Mesendoderm (in vitro differentiated cells): ENCODE results near the gene ABCC4.

ENCODE experiments used
- DNase-seq: peaks from one replicate; pipeline ENCODE4 v3.0.0; 2013
- H2AK5ac ChIP-seq: 2 replicates; pipeline ENCODE4 v1.6.1; 2013; ENCODE audit warnings: low read length, inconsistent platforms
- H2BK120ac ChIP-seq: 2 replicates; pipeline ENCODE4 v1.6.1; 2013; ENCODE audit warnings: low read depth, mild to moderate bottlenecking, low read length, moderate library complexity, mixed read lengths
- H2BK15ac ChIP-seq: replicated peaks from 2 replicates; pipeline ENCODE4 v1.6.1; 2013; ENCODE audit warnings: low read depth, mild to moderate bottlenecking, moderate library complexity
- H2BK5ac ChIP-seq: 2 replicates; pipeline ENCODE4 v1.6.1; 2013; ENCODE audit warnings: low read length, inconsistent platforms
- H3K18ac ChIP-seq: 2 replicates; pipeline ENCODE4 v1.6.1; 2013; ENCODE audit warnings: mild to moderate bottlenecking, low read length, mixed read lengths
- H3K23ac ChIP-seq: one replicate; pipeline ENCODE4 v1.6.1; 2013; ENCODE audit warnings: low read length
- H3K27ac ChIP-seq: 2 replicates; pipeline ENCODE4 v1.5.1; 2013; ENCODE audit warnings: low read depth, mild to moderate bottlenecking, inconsistent platforms, low read length, moderate library complexity
- H3K27me3 ChIP-seq: 2 replicates; pipeline ENCODE4 v1.6.1; 2013; ENCODE audit warnings: low read length, control low read depth, mild to moderate bottlenecking, inconsistent platforms; ENCODE audit not compliant: insufficient read depth, poor library complexity
- H3K36me3 ChIP-seq: 2 replicates; pipeline ENCODE4 v1.6.1; 2013; ENCODE audit warnings: low read length, inconsistent platforms; ENCODE audit not compliant: control insufficient read depth, insufficient read depth
- H3K4ac ChIP-seq: one replicate; pipeline ENCODE4 v1.6.1; 2013; ENCODE audit warnings: low read depth, mild to moderate bottlenecking, low read length, moderate library complexity
- H3K4me1 ChIP-seq: 2 replicates; pipeline ENCODE4 v1.6.1; 2013; ENCODE audit warnings: low read depth, low read length, inconsistent platforms; ENCODE audit not compliant: control insufficient read depth
- H3K4me2 ChIP-seq: 2 replicates; pipeline ENCODE4 v1.6.1; 2013; ENCODE audit warnings: low read length
- H3K4me3 ChIP-seq: 2 replicates; pipeline ENCODE4 v1.5.1; 2013; ENCODE audit warnings: mild to moderate bottlenecking, low read length
- H3K56ac ChIP-seq: one replicate; pipeline ENCODE4 v1.6.1; 2013; ENCODE audit warnings: low read length
- H3K79me1 ChIP-seq: 2 replicates; pipeline ENCODE4 v1.6.1; 2013; ENCODE audit warnings: low read length, inconsistent platforms
- H3K79me2 ChIP-seq: 2 replicates; pipeline ENCODE4 v1.6.1; 2013; ENCODE audit warnings: mild to moderate bottlenecking, low read length; ENCODE audit not compliant: control insufficient read depth, insufficient read depth
- H3K9ac ChIP-seq: 2 replicates; pipeline ENCODE4 v1.6.1; 2013; ENCODE audit warnings: low read length, inconsistent platforms
- H4K5ac ChIP-seq: one replicate; pipeline ENCODE4 v1.6.1; 2013; ENCODE audit warnings: low read length
- H4K8ac ChIP-seq: one replicate; pipeline ENCODE4 v1.6.1; 2013; ENCODE audit warnings: low read depth, mild to moderate bottlenecking, control low read depth, low read length, moderate library complexity
- WGBS: extraction: QIAGEN DNeasy Blood & Tissue Kit; methylation state at CpG from one replicate; pipeline ENCODE4 v1.1.7; 2013; ENCODE audit warnings: low lambda C conversion rate, missing lambda C conversion rate; ENCODE audit not compliant: insufficient coverage; ENCODE audit errors: extremely low coverage; 5-methylcytosine and 5-hydroxymethylcytosine counted together

Gene ABCC4

DNA sequence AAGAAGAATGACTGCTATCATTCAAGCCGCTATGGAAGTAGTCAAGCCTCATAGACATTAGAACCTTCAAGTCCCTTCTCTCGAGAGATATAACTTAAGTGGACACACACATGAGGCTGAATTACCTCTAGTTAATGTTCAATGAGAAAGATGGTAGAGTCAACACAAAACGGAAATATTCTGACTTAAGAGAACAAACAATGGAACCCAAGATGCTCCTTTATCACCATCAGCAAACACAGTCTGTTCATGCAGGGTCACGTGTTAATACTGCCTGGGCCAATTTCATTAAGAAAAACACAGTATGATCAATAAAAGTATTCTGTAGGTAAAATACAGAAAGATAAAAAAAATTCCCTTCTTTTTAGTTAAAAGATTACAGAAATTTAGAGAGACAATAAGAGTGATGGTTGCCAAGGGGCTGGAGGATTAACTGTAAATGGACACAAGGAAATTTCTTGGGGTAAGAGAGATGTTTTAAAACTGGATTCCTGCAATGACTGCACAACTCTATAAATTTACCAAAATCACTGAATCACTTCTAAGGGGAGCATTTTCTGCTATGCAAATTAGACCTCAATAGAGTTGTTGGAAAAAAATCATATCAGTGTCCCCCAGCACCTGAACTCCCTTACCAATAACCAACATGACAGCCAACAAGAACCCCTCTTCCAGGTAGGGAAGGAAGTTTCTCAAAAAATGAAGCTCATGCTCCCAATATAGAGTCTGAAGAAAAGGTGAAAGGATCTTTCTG is 256.6 kb downstream of the ABCC4 start:
- Histone ChIP-seq H2BK5ac (no peak overlapping the region), H3K27ac (no peak overlapping the region), H3K18ac (no peak overlapping the region), H3K79me1 (no peaks in the 10 kb centered on the region), H2BK120ac (no peak overlapping the region), H3K4me2 (no peak overlapping the region), H3K9ac (no peak overlapping the region), H3K56ac (no peak overlapping the region), H2AK5ac (no peak overlapping the region), H4K8ac (no peak overlapping the region), H3K79me2 (no peaks in the 10 kb centered on the region), H3K36me3 (no peaks in the 10 kb centered on the region), H3K27me3 (no peaks in the 10 kb centered on the region), H2BK15ac (no peak overlapping the region), H3K4me3 (no peak overlapping the region), H3K4ac (no peak overlapping the region), H4K5ac (no peak overlapping the region), H3K4me1 (no peaks in the 10 kb centered on the region), H3K23ac (no peak overlapping the region)
- no peak for DNase-seq
- no CpG with 5 or more reads among the region's 4 CpGs for WGBS

DNA sequence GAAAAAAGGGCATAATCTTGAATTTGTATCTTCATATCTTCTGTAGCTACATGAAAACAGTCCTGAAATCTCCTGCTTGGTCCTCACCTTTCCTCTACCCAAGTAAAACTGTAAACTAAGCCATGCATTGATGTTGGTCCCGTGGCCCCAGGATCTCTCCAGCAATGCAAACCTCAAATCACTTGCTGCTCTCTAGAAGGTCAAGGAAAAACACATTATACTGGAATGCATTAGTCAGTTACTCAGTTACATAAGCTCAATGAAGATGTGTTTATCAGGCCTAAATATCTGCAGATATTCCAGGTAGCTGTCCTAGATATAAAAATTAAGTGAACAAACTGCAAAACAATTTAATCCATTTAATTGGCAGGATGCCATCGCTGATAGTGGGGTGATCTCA is 261.8 kb downstream of the ABCC4 start:
- no peak for DNase-seq
- no CpG with 5 or more reads among the region's 2 CpGs for WGBS
- H3K36me3 ChIP-seq, result no peaks in the 10 kb centered on the region

DNA sequence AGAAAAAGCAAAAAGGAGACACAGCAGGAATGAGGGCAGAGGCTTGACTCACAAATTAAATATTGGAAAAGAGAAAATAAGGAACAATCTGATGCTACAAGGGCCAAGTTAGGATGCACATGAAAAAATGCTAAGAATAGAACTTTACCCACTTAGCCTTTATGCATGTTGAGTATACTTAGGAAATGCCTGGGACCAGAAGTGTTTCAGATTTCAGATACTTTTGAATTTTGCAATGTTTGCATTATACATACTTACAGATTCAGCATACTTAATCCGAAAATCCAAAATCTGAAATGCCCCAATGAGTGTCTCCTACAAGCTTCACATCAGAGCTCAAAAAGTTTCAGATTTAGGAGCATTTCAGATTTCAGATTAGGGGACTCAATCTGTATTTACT is 262.3 kb downstream of the ABCC4 start:
- H2AK5ac ChIP-seq, result no peak overlapping the region
- no peak overlapping the region for H3K56ac ChIP-seq
- H3K23ac ChIP-seq, result no peak overlapping the region
- H3K27me3 ChIP-seq, result no peaks in the 10 kb centered on the region
- no peak overlapping the region for H3K9ac ChIP-seq
- no peak overlapping the region for H3K4ac ChIP-seq
- no peak overlapping the region for H4K8ac ChIP-seq
- H3K79me2 ChIP-seq, result no peaks in the 10 kb centered on the region
- H3K27ac ChIP-seq, result no peak overlapping the region
- H3K4me1 ChIP-seq, result no peaks in the 10 kb centered on the region
- H2BK5ac ChIP-seq, result no peak overlapping the region
- no peak overlapping the region for H3K4me3 ChIP-seq
- no peak overlapping the region for H3K18ac ChIP-seq
- H3K4me2 ChIP-seq, result no peak overlapping the region
- no peak for DNase-seq
- no CpG with 5 or more reads among the region's 1 CpG for WGBS
- H2BK120ac ChIP-seq, result no peak overlapping the region
- no peak overlapping the region for H4K5ac ChIP-seq
- H3K36me3 ChIP-seq, result no peaks in the 10 kb centered on the region
- no peak overlapping the region for H2BK15ac ChIP-seq
- no peaks in the 10 kb centered on the region for H3K79me1 ChIP-seq

More for the DNA sequence above, 261.8 kb downstream of the ABCC4 start:
- no peak overlapping the region for H3K27ac ChIP-seq
- H3K18ac ChIP-seq, result no peak overlapping the region
- no peak overlapping the region for H2BK5ac ChIP-seq
- H3K4ac ChIP-seq, result no peak overlapping the region
- no peak overlapping the region for H2BK120ac ChIP-seq
- no peak overlapping the region for H3K23ac ChIP-seq
- no peaks in the 10 kb centered on the region for H3K79me2 ChIP-seq
- no peak overlapping the region for H2AK5ac ChIP-seq
- no peaks in the 10 kb centered on the region for H3K4me1 ChIP-seq
- H2BK15ac ChIP-seq, result no peak overlapping the region
- no peak overlapping the region for H3K4me2 ChIP-seq
- H3K56ac ChIP-seq, result no peak overlapping the region
- no peaks in the 10 kb centered on the region for H3K27me3 ChIP-seq
- H4K8ac ChIP-seq, result no peak overlapping the region
- H3K4me3 ChIP-seq, result no peak overlapping the region
- no peak overlapping the region for H4K5ac ChIP-seq
- no peaks in the 10 kb centered on the region for H3K79me1 ChIP-seq
- no peak overlapping the region for H3K9ac ChIP-seq

DNA sequence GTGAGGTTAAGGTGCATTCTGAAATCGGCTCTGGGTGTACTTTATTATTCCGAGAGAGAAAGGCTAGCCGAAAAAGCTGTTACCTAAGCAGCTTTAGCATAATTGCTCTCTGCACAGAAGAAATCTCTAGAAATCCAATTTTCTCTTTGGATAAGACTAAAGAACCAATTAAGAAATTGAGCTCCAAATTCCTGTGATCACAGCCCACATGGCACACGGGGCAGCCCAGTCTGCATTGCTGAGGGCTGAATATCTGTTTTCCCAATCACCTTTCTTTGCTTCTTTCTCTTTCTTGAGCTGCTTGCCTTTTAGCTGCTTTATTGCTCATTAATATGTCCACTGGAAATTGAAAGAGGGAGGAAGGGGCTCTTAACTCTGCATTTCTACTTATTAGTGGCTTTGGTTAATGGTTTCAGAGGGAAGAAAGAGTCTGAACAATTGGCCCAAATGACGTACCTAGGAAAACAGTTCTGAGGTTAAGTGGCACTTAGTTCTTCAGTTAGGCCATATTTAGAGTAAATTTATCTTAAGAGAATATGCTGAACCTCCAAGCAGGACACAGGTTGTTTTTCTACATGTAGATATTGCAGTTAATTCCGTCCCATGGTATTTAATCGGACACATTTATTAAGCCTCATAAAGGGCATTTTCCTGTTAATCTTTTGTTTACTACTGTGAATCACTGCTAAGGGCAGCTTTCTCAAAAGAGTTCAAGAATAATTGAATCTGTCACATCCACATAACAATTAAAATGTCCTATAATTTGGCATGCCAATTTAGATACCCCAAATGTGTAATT is 265.7 kb downstream of the ABCC4 start:
- Histone ChIP-seq H3K4me1 (no peaks in the 10 kb centered on the region), H3K4ac (no peak overlapping the region), H3K23ac (no peak overlapping the region), H3K9ac (no peak overlapping the region), H2BK15ac (no peak overlapping the region), H4K8ac (no peak overlapping the region), H4K5ac (no peak overlapping the region), H3K27ac (no peak overlapping the region), H3K4me2 (no peak overlapping the region), H3K36me3 (no peaks in the 10 kb centered on the region), H3K79me1 (no peaks in the 10 kb centered on the region), H3K4me3 (no peak overlapping the region), H2BK5ac (no peak overlapping the region), H3K27me3 (no peaks in the 10 kb centered on the region), H3K79me2 (no peaks in the 10 kb centered on the region), H2AK5ac (no peak overlapping the region), H3K56ac (no peak overlapping the region), H2BK120ac (no peak overlapping the region), H3K18ac (no peak overlapping the region)
- no peak for DNase-seq
- no CpG with 5 or more reads among the region's 7 CpGs for WGBS

DNA sequence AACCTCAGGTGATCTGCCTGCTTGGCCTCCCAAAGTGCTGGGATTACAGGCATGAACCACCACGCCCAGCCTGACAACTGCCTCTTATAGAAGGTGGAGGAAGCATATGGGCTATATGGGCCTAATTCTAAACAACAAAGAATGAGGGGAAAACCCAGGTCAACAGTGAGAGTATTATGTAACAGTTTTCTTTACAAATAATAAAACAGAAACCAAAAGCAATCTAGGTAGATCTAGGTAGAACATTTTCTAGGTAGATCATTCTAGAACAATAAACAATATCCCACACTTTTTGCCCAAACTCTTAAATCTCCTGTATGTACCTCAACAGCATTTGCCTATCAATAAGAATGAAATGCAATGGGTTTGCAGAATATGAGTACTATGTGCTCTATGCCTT is 267.4 kb downstream of the ABCC4 start:
- no peak overlapping the region for H2BK5ac ChIP-seq
- no peak overlapping the region for H2AK5ac ChIP-seq
- H3K4me3 ChIP-seq, result no peak overlapping the region
- H3K79me1 ChIP-seq, result no peaks in the 10 kb centered on the region
- no peak for DNase-seq
- no peak overlapping the region for H3K4ac ChIP-seq
- no peak overlapping the region for H3K9ac ChIP-seq
- no peaks in the 10 kb centered on the region for H3K36me3 ChIP-seq
- no CpG with 5 or more reads among the region's 1 CpG for WGBS
- H2BK120ac ChIP-seq, result no peak overlapping the region
- H4K8ac ChIP-seq, result no peak overlapping the region
- no peak overlapping the region for H3K56ac ChIP-seq
- no peaks in the 10 kb centered on the region for H3K27me3 ChIP-seq
- no peaks in the 10 kb centered on the region for H3K79me2 ChIP-seq
- no peak overlapping the region for H4K5ac ChIP-seq
- H3K18ac ChIP-seq, result no peak overlapping the region
- no peak overlapping the region for H3K27ac ChIP-seq
- H3K4me1 ChIP-seq, result no peaks in the 10 kb centered on the region
- H2BK15ac ChIP-seq, result no peak overlapping the region
- H3K4me2 ChIP-seq, result no peak overlapping the region
- no peak overlapping the region for H3K23ac ChIP-seq
